A673 (cell line): ENCODE measurements around the gene SPEM1. TPM values are rescaled to one million over a fixed set of nuclear protein-coding genes. Genes with fewer than 3 reads are reported as not detected.

Experiments used
- BruUV-seq: library from RNA; stranded (reverse); fragments of 400-500 nt; replicated peaks from 2 replicates; lab custom pipeline; 2021; lab: Mats Ljungman, UMichigan
- CTCF ChIA-PET: fragments of 300-600 bp; sonication (Branson Sonifier 250); formaldehyde crosslinking; loops from one replicate; lab custom pipeline; 2022; ENCODE audit warnings: antibody characterized with exemption; lab: Charles Lee
- POLR2A ChIA-PET: fragments of 300-600 bp; sonication (Branson Sonifier 250); formaldehyde crosslinking; loops from one replicate; lab custom pipeline; 2022; ENCODE audit warnings: antibody characterized with exemption; ENCODE audit not compliant: low non-redundant PET; lab: Charles Lee
- DNase-seq: peaks from one replicate; pipeline ENCODE4 v3.0.0-alpha.2; 2015; ENCODE audit warnings: low spot score
- H3K27ac ChIP-seq: fragments of 200-600 bp; sonication (generic); 2 replicates; pipeline ENCODE4 v1.5.1; 2016; ENCODE audit warnings: mixed run types, low read depth, mild to moderate bottlenecking, mixed read lengths, antibody characterized with exemption, low read length; ENCODE audit not compliant: poor library complexity, severe bottlenecking
- H3K27me3 ChIP-seq: fragments of 200-600 bp; sonication (generic); replicated peaks from 2 replicates; pipeline ENCODE4 v1.6.1; 2017; ENCODE audit warnings: mixed run types, low read depth, mild to moderate bottlenecking, mixed read lengths, antibody characterized with exemption, low read length; ENCODE audit not compliant: insufficient read depth, poor library complexity
- H3K36me3 ChIP-seq: fragments of 200-600 bp; sonication (generic); 2 replicates; pipeline ENCODE4 v1.6.1; 2016; ENCODE audit warnings: mixed run types, mild to moderate bottlenecking, mixed read lengths, antibody characterized with exemption, low read length; ENCODE audit not compliant: insufficient read depth, poor library complexity, severe bottlenecking
- H3K4me1 ChIP-seq: fragments of 200-600 bp; sonication (generic); 2 replicates; pipeline ENCODE4 v1.6.1; 2017; ENCODE audit warnings: mixed run types, mild to moderate bottlenecking, mixed read lengths, antibody characterized with exemption, low read length; ENCODE audit not compliant: insufficient read depth, poor library complexity, severe bottlenecking
- H3K4me3 ChIP-seq: fragments of 200-600 bp; sonication (generic); 2 replicates; pipeline ENCODE4 v1.5.1; 2016; ENCODE audit warnings: low read depth, mixed run types, mild to moderate bottlenecking, mixed read lengths, low read length; ENCODE audit not compliant: poor library complexity, severe bottlenecking
- H3K9me3 ChIP-seq: fragments of 200-600 bp; sonication (generic); 2 replicates; pipeline ENCODE4 v1.6.1; 2016; ENCODE audit warnings: mixed run types, low read depth, mild to moderate bottlenecking, mixed read lengths, antibody characterized with exemption, low read length; ENCODE audit not compliant: poor library complexity, severe bottlenecking
- CTCF ChIP-seq: fragments of 300-800, 200-600 bp; sonication (generic); conservative IDR thresholded peaks from 2 replicates; pipeline ENCODE4 v1.5.1; 2017; ENCODE audit warnings: low read depth, mild to moderate bottlenecking, antibody characterized with exemption, low read length, moderate library complexity, mixed read lengths
- EZH2 ChIP-seq: fragments of 200-600 bp; sonication (generic); IDR thresholded peaks from 2 replicates; pipeline ENCODE4 v1.6.1; 2017; ENCODE audit warnings: borderline replicate concordance, low read depth, mild to moderate bottlenecking, mixed read lengths, antibody characterized with exemption, low read length; ENCODE audit not compliant: poor library complexity, severe bottlenecking
- intact Hi-C: fragments of 100-400 bp; cut with micrococcal nuclease; formaldehyde crosslinking; loops from one replicate; pipeline ENCODE4 v1.10.0; 2022; ENCODE audit not compliant: unreplicated experiment
- total RNA-seq: library from RNA; stranded (reverse); gene quantifications from 2 replicates; pipeline ENCODE4 v1.2.3, GENCODE V29; 2021

The SPEM1 gene
- total RNA-seq, 1 experiment from 2014 or later = 0.43 TPM

GRCh38 chr17:7382901-7383300 is 37.2 kb upstream of the SPEM1 start:
- Histone ChIP-seq H3K27ac (no peak overlapping the region), H3K9me3 (no peaks in the 10 kb centered on the region), H3K36me3 (no peaks in the 10 kb centered on the region), H3K27me3 (no peaks in the 10 kb centered on the region), H3K4me1 (no peaks in the 10 kb centered on the region), H3K4me3 (no peak overlapping the region)
- ChIA-PET CTCF (no interaction called here), POLR2A (no interaction called here)
- intact Hi-C loops = no loop called here
- TF ChIP-seq CTCF (no peak), EZH2 (no peak)
- DNase-seq = no peak
- BruUV-seq = no TSS peak

- ChIA-PET CTCF (no interaction called here), POLR2A (no interaction called here)
- no peak for DNase-seq
Measured at GRCh38 chr17:7383371-7383741, 36.8 kb upstream of the SPEM1 start.

GRCh38 chr17:7383742-7384488 is 36.2 kb upstream of the SPEM1 start:
- POLR2A ChIA-PET = no interaction called here
- intact Hi-C loops = no loop called here
- BruUV-seq = no TSS peak
- no peaks in the 10 kb centered on the region for H3K27me3 ChIP-seq
- no peaks in the 10 kb centered on the region for H3K4me1 ChIP-seq
- peak overlapping the region; percentile 44 for H3K4me3 ChIP-seq
- TF ChIP-seq CTCF = no peak
- TF ChIP-seq EZH2 = no peak
- H3K9me3 ChIP-seq = no peaks in the 10 kb centered on the region
- CTCF ChIA-PET = no interaction called here
- no peak overlapping the region for H3K27ac ChIP-seq
- H3K36me3 ChIP-seq = no peaks in the 10 kb centered on the region
- peak; percentile 74 for DNase-seq

More at GRCh38 chr17:7383371-7383741, 36.8 kb upstream of the SPEM1 start:
- Histone ChIP-seq H3K4me1 (no peaks in the 10 kb centered on the region), H3K27ac (no peak overlapping the region), H3K36me3 (no peaks in the 10 kb centered on the region), H3K9me3 (no peaks in the 10 kb centered on the region), H3K27me3 (no peaks in the 10 kb centered on the region), H3K4me3 (peak overlapping the region; percentile 44)
- TF ChIP-seq CTCF (no peak), EZH2 (no peak)
- BruUV-seq = no TSS peak
- intact Hi-C loops = no loop called here
